Right lobe of liver (tissue), 4 donors: ENCODE measurements around the gene CCDC38.
A peak's percentile ranks its signal among the peaks of the same experiment; 100 is the strongest.

Source experiments
- CTCF ChIP-seq, 4 donors: fragments of 200-600 bp in 3 of 4; fragments of 450-650 bp in 1 of 4; IDR thresholded peaks; one replicate each; pipeline versions ENCODE4 v1.5.1 to v1.8.0; 2016 to 2022; ENCODE audit warnings: antibody characterized with exemption in 4 of 4, mild to moderate bottlenecking in 2 of 4
- POLR2A ChIP-seq: fragments of 450-650 bp; IDR thresholded peaks from one replicate; pipeline ENCODE4 v1.6.1; 2017; ENCODE audit warnings: antibody characterized with exemption, mild to moderate bottlenecking
- donor health status: DM: no; HTN: no; CAD: no.
- donor health status: DM: no; HTN: no; CAD: no.
- donor health status: DM: no; HTN: yes; CAD: no.

GRCh38 chr12:95943330-95943842 lies 972 bp upstream of the CCDC38 start, which contains the start of gene AMDHD1:
- TF ChIP-seq CTCF (IDR thresholded peaks at IDR 0.05) (peak in 2 of 4 donors; percentile 12 to 26), POLR2A (peak; percentile 12)
